WERI-Rb-1 (cell line): ENCODE measurements around the gene REPS2.
"Not testable (repeated sequence)": the region's sequence is repeated elsewhere in the genome, so short reads cannot be mapped to it uniquely, and the experiment has no call there.

Source experiments
- DNase-seq: peaks from one replicate; pipeline ENCODE4 v3.0.0-alpha.2; 2020
- H3K27ac ChIP-seq: fragments of 250-450 bp; sonication (Bioruptor Pico); 2 replicates; pipeline ENCODE4 v1.5.1; 2020; ENCODE audit warnings: mild to moderate bottlenecking, moderate library complexity
- H3K27me3 ChIP-seq: fragments of 250-450 bp; sonication (Bioruptor Pico); 2 replicates; pipeline ENCODE4 v1.5.1; 2021; ENCODE audit warnings: mild to moderate bottlenecking, low read depth, moderate library complexity; ENCODE audit not compliant: insufficient read depth, severe bottlenecking
- H3K36me3 ChIP-seq: fragments of 250-450 bp; sonication (Bioruptor Pico); 2 replicates; pipeline ENCODE4 v1.5.1; 2020; ENCODE audit warnings: mild to moderate bottlenecking, moderate library complexity
- H3K4me3 ChIP-seq: 2 replicates; pipeline ENCODE4 v1.5.1; 2011; ENCODE audit warnings: low read depth, mild to moderate bottlenecking, control low read depth, low read length
- H3K9me3 ChIP-seq: fragments of 250-450 bp; sonication (Bioruptor Pico); 2 replicates; pipeline ENCODE4 v1.5.1; 2021; ENCODE audit warnings: mild to moderate bottlenecking, moderate library complexity; ENCODE audit not compliant: severe bottlenecking
- CTCF ChIP-seq: IDR thresholded peaks from 2 replicates; pipeline ENCODE4 v1.5.1; 2011; ENCODE audit warnings: low read depth, mild to moderate bottlenecking, control low read depth, inconsistent platforms, low read length

The REPS2 gene

GRCh38 chrX:16950423-16950822 lies 4.0 kb downstream of the REPS2 start:
- no peak for TF ChIP-seq CTCF
- no peak overlapping the region for H3K27ac ChIP-seq
- peaks cover 35% of the 10 kb centered on the region for H3K27me3 ChIP-seq
- H3K4me3 ChIP-seq: no peak overlapping the region
- no peaks in the 10 kb centered on the region for H3K36me3 ChIP-seq
- H3K9me3 ChIP-seq: no peaks in the 10 kb centered on the region
- no peak for DNase-seq

DNA sequence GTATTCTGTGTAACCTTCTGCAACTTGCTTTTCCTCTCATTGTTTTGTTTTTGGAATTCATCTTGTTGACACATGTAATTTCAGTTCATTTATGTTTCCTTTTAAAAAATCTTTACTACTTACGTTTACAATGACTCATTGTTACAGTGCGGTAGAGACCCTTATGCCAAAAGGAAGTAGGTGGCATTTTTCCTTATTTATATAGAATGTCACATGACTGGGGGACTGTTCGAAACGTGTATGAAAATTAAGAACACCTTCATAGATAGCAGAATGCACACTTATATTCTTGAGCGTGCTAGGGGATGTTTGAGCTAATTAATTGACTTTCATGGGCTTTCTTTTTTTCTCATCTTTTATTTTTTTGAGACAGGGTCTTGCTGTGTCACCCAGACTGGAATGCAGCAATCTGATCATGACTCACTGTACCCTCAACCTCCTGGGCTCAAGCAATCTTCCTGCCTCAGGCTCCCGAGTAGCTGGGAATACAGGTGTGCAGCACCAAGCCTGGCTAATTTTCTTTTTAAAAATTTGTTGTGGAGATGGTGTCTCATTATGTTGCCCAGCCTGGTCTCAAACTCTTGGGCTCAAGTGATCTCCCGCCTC lies 7.3 kb downstream of the REPS2 start:
- H3K27me3 ChIP-seq: peaks cover 18% of the 10 kb centered on the region
- no peak overlapping the region for H3K27ac ChIP-seq
- no peak for DNase-seq
- no peaks in the 10 kb centered on the region for H3K9me3 ChIP-seq
- H3K4me3 ChIP-seq: no peak overlapping the region
- H3K36me3 ChIP-seq: no peaks in the 10 kb centered on the region
- no peak for TF ChIP-seq CTCF

GRCh38 chrX:16957751-16958150 lies 11.3 kb downstream of the REPS2 start:
- H3K27me3 ChIP-seq: peaks cover 19% of the 10 kb centered on the region
- no peak for TF ChIP-seq CTCF
- H3K36me3 ChIP-seq: no peaks in the 10 kb centered on the region
- DNase-seq: no peak
- H3K27ac ChIP-seq: no peak overlapping the region
- H3K4me3 ChIP-seq: no peak overlapping the region
- no peaks in the 10 kb centered on the region for H3K9me3 ChIP-seq

- TF ChIP-seq CTCF: no peak
- Histone ChIP-seq H3K36me3 (no peaks in the 10 kb centered on the region), H3K27ac (no peak overlapping the region), H3K27me3 (peaks cover 19% of the 10 kb centered on the region), H3K4me3 (no peak overlapping the region), H3K9me3 (no peaks in the 10 kb centered on the region)
- DNase-seq: no peak
Observed at GRCh38 chrX:16958356-16958755, 11.9 kb downstream of the REPS2 start.

DNA sequence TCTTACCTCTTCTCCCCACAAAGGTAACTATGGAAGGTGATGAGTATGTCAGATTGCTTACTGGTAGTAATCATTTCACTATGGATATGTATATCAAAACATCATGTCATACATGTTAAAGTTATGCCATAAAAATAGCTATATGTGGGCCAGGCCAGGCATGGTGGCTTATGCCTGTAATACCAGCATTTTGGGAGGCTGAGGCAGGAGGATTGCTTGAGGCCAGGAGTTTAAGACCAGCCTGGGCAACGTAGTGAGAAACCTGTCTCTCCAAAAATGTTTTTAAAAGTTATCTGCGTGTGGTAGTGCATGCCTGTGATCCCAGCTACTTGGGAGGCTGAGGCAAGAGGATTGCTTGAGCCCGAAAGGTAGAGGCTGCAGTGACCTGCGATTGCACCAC lies 16.2 kb downstream of the REPS2 start:
- not testable (repeated sequence) for H3K9me3 ChIP-seq, H3K27me3 ChIP-seq, DNase-seq, H3K4me3 ChIP-seq, H3K36me3 ChIP-seq, H3K27ac ChIP-seq

- Histone ChIP-seq H3K36me3 (no peaks in the 10 kb centered on the region), H3K27me3 (peaks cover 4% of the 10 kb centered on the region), H3K27ac (no peak overlapping the region), H3K9me3 (no peaks in the 10 kb centered on the region), H3K4me3 (no peak overlapping the region)
- DNase-seq: no peak
- no peak for TF ChIP-seq CTCF
Observed at GRCh38 chrX:16963216-16963615, 16.8 kb downstream of the REPS2 start.

GRCh38 chrX:16964976-16965375 lies 18.5 kb downstream of the REPS2 start:
- H3K9me3 ChIP-seq, H3K27ac ChIP-seq, H3K36me3 ChIP-seq, DNase-seq, H3K27me3 ChIP-seq, H3K4me3 ChIP-seq: not testable (repeated sequence)
